ENCODE measurements around the gene SH3RF2.

DNA sequence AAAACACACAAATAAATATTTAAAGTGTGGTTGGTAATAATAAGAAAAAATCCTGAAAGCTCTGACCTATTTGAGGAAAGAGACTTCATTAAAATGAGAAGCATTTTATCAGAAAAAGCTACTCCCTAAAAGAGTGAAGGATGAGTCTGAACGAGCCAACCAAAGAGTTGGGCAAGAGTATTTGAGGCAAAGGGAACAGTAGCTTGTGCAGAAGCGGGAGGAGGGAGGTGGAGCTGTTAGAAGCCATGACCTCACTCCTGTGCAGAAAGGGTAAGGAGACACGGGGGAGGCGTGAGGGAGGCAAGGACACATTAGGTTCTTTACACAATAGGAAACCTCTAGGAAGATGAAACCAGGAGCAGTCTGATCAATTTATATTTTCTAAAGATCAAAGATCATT, 29.4 kb downstream of the SH3RF2 start:
- TF ChIP-seq, protein P1, sequence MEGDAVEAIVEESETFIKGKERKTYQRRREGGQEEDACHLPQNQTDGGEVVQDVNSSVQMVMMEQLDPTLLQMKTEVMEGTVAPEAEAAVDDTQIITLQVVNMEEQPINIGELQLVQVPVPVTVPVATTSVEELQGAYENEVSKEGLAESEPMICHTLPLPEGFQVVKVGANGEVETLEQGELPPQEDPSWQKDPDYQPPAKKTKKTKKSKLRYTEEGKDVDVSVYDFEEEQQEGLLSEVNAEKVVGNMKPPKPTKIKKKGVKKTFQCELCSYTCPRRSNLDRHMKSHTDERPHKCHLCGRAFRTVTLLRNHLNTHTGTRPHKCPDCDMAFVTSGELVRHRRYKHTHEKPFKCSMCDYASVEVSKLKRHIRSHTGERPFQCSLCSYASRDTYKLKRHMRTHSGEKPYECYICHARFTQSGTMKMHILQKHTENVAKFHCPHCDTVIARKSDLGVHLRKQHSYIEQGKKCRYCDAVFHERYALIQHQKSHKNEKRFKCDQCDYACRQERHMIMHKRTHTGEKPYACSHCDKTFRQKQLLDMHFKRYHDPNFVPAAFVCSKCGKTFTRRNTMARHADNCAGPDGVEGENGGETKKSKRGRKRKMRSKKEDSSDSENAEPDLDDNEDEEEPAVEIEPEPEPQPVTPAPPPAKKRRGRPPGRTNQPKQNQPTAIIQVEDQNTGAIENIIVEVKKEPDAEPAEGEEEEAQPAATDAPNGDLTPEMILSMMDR (IDR thresholded peaks at IDR 0.05) = no peak
- TF ChIP-seq POLR2A (IDR thresholded peaks at IDR 0.05) (no peak), POLR2AphosphoS5 (IDR thresholded peaks at IDR 0.05) (no peak)
